HG03378 (cell line): ENCODE results near the gene GALNT16.

Experiments used
- ATAC-seq: cut with Tn5 transposase; IDR thresholded peaks from one replicate; pipeline ENCODE4 v1.9.1; 2021; ENCODE audit warnings: mild to moderate bottlenecking, moderate library complexity; ENCODE audit not compliant: unreplicated experiment

The GALNT16 gene

DNA sequence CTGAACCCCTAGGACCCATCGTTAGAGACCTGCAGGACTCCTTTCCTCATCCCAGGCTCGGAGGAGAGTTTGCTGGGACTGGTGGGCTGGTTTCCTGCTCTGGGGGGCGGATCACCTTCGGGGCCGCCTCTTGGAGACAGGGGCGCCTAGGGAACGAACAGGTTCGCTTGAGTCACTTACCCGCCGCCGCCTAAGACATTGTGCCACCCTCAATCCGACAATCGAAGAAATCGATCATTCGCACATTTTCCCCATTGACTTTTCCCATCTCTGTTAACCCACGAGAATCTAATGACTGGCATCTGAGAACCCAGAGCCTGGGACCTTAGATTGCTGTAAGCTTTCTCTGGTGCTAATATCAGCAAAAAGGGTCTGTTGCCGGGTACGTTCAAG, 138.9 kb downstream of the GALNT16 start:
- no peak for ATAC-seq

DNA sequence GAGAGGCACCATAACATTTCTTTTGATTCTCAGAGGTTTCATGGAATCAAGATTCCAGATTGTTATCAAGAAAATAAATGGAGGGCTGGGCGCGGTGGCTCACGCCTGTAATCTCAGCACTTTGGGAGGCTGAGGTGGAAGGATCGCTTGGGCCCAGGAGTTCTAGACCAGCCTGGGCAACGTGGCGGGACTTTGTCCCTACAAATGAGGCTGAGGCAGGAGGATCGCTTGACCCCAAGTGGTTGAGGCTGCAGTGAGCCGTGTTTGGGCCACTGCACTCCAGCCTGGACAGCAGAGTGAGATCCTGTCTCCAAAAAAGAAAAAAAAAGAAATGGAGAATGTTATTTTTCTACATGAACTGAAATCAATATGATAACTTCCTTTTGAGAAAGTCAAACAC, 139.8 kb downstream of the GALNT16 start:
- ATAC-seq = no peak

GRCh38 chr14:69400154-69400553, 140.2 kb downstream of the GALNT16 start:
- no peak for ATAC-seq

- ATAC-seq = no peak
These were observed 141.9 kb downstream of the GALNT16 start for GRCh38 chr14:69401841-69402240.

GRCh38 chr14:69404478-69404877, 144.5 kb downstream of the GALNT16 start:
- ATAC-seq = no peak

GRCh38 chr14:69404883-69405282, 144.9 kb downstream of the GALNT16 start:
- no peak for ATAC-seq

DNA sequence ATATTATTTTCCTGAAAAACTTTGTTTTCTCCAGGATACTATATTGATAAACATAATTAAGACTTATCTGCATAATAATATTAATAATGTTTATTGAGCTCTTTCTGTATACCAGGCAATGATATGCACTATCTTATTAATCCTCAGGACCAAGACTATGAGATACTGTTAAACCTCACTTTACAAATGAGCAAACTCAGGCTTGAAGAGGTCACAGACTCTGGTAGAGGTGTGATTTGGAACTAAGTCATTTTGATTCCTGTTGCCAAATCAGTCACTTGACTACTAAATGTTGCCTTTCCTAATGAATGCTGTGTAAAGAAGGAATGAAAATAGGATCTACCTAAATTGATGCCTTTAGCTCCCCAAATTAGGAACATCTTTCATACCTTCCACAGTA, 145.8 kb downstream of the GALNT16 start:
- no peak for ATAC-seq
